Measurements from ENCODE around the gene HRG. TPM values are rescaled to one million over a fixed set of nuclear protein-coding genes. Genes with fewer than 3 reads are reported as not detected.

Gene HRG
- polyA plus RNA-seq, 3 donors, result not detected

- Mint-ChIP-seq H3K9me3 (peaks cover 0 to 4% (median 0%) of the 10 kb centered on the region in 7 donors), H3K36me3 (no peaks in the 10 kb centered on the region), H3K27me3 (ENCODE audit: low read depth in 3 of 3) (peaks cover 14 to 27% (median 22%) of the 10 kb centered on the region in 3 donors), H3K4me1 (peaks cover 5% of the 10 kb centered on the region), H3K27ac (peak overlapping the region in 1 of 7 donors; percentile 47), H3K4me3 (no peak overlapping the region)
- no peak overlapping the region for H2AFZ ChIP-seq (ENCODE audit: insufficient read depth, low read depth, low read length, poor library complexity, severe bottlenecking)
- no peaks in the 10 kb centered on the region for H3K4me1 ChIP-seq (ENCODE audit: control insufficient read depth in 1 of 2, insufficient read depth in 2 of 2, low read length in 2 of 2)
- no peak overlapping the region for H3K9ac ChIP-seq (ENCODE audit: insufficient read depth, low read length, poor library complexity, severe bottlenecking)
- DNase-seq, result no peak
- WGBS (ENCODE audit: insufficient coverage), result 62% methylated on average over 7 of the region's 7 CpGs
- intact Hi-C loops (cut with micrococcal nuclease), result no loop called here
- H3K79me2 ChIP-seq (ENCODE audit: insufficient read depth, low read length), result no peaks in the 10 kb centered on the region
- no peak overlapping the region for H3K4me2 ChIP-seq (replicated peaks; ENCODE audit: extremely low read depth, low read length, poor library complexity, severe bottlenecking)
- peaks cover 2 to 7% of the 10 kb centered on the region in 2 donors for H3K27me3 ChIP-seq (ENCODE audit: control insufficient read depth in 2 of 2, insufficient read depth in 2 of 2, low read length in 2 of 2)
- H3K36me3 ChIP-seq (replicated peaks in 1 of 2; ENCODE audit: control insufficient read depth in 1 of 2, insufficient read depth in 2 of 2, low read length in 2 of 2), result no peaks in the 10 kb centered on the region
- TF ChIP-seq, protein P1, sequence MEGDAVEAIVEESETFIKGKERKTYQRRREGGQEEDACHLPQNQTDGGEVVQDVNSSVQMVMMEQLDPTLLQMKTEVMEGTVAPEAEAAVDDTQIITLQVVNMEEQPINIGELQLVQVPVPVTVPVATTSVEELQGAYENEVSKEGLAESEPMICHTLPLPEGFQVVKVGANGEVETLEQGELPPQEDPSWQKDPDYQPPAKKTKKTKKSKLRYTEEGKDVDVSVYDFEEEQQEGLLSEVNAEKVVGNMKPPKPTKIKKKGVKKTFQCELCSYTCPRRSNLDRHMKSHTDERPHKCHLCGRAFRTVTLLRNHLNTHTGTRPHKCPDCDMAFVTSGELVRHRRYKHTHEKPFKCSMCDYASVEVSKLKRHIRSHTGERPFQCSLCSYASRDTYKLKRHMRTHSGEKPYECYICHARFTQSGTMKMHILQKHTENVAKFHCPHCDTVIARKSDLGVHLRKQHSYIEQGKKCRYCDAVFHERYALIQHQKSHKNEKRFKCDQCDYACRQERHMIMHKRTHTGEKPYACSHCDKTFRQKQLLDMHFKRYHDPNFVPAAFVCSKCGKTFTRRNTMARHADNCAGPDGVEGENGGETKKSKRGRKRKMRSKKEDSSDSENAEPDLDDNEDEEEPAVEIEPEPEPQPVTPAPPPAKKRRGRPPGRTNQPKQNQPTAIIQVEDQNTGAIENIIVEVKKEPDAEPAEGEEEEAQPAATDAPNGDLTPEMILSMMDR (IDR thresholded peaks at IDR 0.05), result no peak
- no peaks in the 10 kb centered on the region for H3K9me3 ChIP-seq (replicated peaks in 1 of 2; ENCODE audit: control insufficient read depth in 1 of 2, insufficient read depth in 1 of 2, low read length in 2 of 2)
- H3K4me3 ChIP-seq (replicated peaks in 1 of 3; ENCODE audit: low read depth in 2 of 3, low read length in 3 of 3), result no peak overlapping the region
- H4K20me1 ChIP-seq (ENCODE audit: insufficient read depth, low read length), result no peaks in the 10 kb centered on the region
- H3K27ac ChIP-seq (ENCODE audit: low read depth in 1 of 2, low read length in 2 of 2), result no peak overlapping the region
Measured at GRCh38 chr3:186663361-186664118, 2.3 kb upstream of the HRG start.

- Mint-ChIP-seq H3K4me1 (peaks cover 5% of the 10 kb centered on the region), H3K4me3 (no peak overlapping the region), H3K9me3 (peaks cover 0 to 4% (median 0%) of the 10 kb centered on the region in 7 donors), H3K27ac (peak overlapping the region in 1 of 7 donors; percentile 47), H3K27me3 (ENCODE audit: low read depth in 3 of 3) (peaks cover 12 to 23% (median 20%) of the 10 kb centered on the region in 3 donors), H3K36me3 (no peaks in the 10 kb centered on the region)
- H3K4me2 ChIP-seq (replicated peaks; ENCODE audit: extremely low read depth, low read length, poor library complexity, severe bottlenecking), result no peak overlapping the region
- no peak overlapping the region for H3K27ac ChIP-seq (ENCODE audit: low read depth in 1 of 2, low read length in 2 of 2)
- H3K79me2 ChIP-seq (ENCODE audit: insufficient read depth, low read length), result no peaks in the 10 kb centered on the region
- intact Hi-C loops (cut with micrococcal nuclease), result no loop called here
- H4K20me1 ChIP-seq (ENCODE audit: insufficient read depth, low read length), result no peaks in the 10 kb centered on the region
- TF ChIP-seq, protein P1 (IDR thresholded peaks at IDR 0.05), result no peak
- no peak overlapping the region for H3K9ac ChIP-seq (ENCODE audit: insufficient read depth, low read length, poor library complexity, severe bottlenecking)
- DNase-seq, result no peak
- H2AFZ ChIP-seq (ENCODE audit: insufficient read depth, low read depth, low read length, poor library complexity, severe bottlenecking), result no peak overlapping the region
- no peaks in the 10 kb centered on the region for H3K36me3 ChIP-seq (replicated peaks in 1 of 2; ENCODE audit: control insufficient read depth in 1 of 2, insufficient read depth in 2 of 2, low read length in 2 of 2)
- no peaks in the 10 kb centered on the region for H3K4me1 ChIP-seq (ENCODE audit: control insufficient read depth in 1 of 2, insufficient read depth in 2 of 2, low read length in 2 of 2)
- H3K27me3 ChIP-seq (ENCODE audit: control insufficient read depth in 2 of 2, insufficient read depth in 2 of 2, low read length in 2 of 2), result peaks cover 2 to 7% of the 10 kb centered on the region in 2 donors
- H3K4me3 ChIP-seq (replicated peaks in 1 of 3; ENCODE audit: low read depth in 2 of 3, low read length in 3 of 3), result no peak overlapping the region
- no peaks in the 10 kb centered on the region for H3K9me3 ChIP-seq (replicated peaks in 1 of 2; ENCODE audit: control insufficient read depth in 1 of 2, insufficient read depth in 1 of 2, low read length in 2 of 2)
Measured at GRCh38 chr3:186664119-186664495, 1.7 kb upstream of the HRG start.
